Esophagus muscularis mucosa (tissue), 3 donors: Measurements from ENCODE around the gene ZNF23.

Experiments
- POLR2AphosphoS5 ChIP-seq, 2 donors: sonication (generic); formaldehyde crosslinking; IDR thresholded peaks; one replicate each; pipeline ENCODE4 v1.6.1; 2017; ENCODE audit warnings: antibody characterized with exemption in 2 of 2
- TF ChIP-seq, protein P1 (sequence below), 3 experiments: fragments of 200-600 bp in 2 of 3; fragments of 450-650 bp in 1 of 3; sonication (generic) in 2 of 3; IDR thresholded peaks; one replicate each; pipeline ENCODE4 v1.5.1; 2017 to 2019; ENCODE audit warnings: antibody characterized with exemption in 3 of 3, mild to moderate bottlenecking in 2 of 3, moderate library complexity in 1 of 3

DNA sequence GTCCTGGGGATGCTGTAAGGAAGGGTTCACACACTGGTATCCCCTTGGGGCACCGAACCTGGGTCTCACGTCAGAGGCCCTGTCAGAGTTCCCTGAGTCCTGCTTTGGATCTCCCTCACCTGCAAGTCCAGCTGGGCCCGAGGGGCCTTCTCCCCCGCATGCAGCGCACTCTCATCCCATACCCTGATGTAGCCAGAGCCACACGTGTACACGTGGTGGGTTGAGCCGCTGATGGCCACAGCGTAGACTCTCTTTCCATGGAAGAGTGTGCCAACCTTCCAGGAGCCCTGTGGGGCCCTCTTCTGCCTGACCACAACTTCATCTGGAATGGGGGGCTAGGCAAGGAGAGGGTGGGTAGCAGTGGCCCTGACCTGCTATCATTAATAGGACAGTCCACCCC is 30.1 kb downstream of the ZNF23 start:
- no peak for TF ChIP-seq POLR2AphosphoS5 (IDR thresholded peaks at IDR 0.05)
- TF ChIP-seq, protein P1, sequence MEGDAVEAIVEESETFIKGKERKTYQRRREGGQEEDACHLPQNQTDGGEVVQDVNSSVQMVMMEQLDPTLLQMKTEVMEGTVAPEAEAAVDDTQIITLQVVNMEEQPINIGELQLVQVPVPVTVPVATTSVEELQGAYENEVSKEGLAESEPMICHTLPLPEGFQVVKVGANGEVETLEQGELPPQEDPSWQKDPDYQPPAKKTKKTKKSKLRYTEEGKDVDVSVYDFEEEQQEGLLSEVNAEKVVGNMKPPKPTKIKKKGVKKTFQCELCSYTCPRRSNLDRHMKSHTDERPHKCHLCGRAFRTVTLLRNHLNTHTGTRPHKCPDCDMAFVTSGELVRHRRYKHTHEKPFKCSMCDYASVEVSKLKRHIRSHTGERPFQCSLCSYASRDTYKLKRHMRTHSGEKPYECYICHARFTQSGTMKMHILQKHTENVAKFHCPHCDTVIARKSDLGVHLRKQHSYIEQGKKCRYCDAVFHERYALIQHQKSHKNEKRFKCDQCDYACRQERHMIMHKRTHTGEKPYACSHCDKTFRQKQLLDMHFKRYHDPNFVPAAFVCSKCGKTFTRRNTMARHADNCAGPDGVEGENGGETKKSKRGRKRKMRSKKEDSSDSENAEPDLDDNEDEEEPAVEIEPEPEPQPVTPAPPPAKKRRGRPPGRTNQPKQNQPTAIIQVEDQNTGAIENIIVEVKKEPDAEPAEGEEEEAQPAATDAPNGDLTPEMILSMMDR (IDR thresholded peaks at IDR 0.05): no peak
